Astrocyte (in vitro differentiated cells and primary cell): Measurements from ENCODE around the gene ZMYND15. TPM values are rescaled to one million over a fixed set of nuclear protein-coding genes. Genes with fewer than 3 reads are reported as not detected.
"Not testable (repeated sequence)": the region's sequence is repeated elsewhere in the genome, so short reads cannot be mapped to it uniquely, and the experiment has no call there.

ENCODE experiments used
- DNase-seq: peaks from one replicate; pipeline ENCODE4 v3.0.0-alpha.2; 2010; ENCODE audit warnings: low read depth
- FAIRE-seq: peaks from 2 replicates; lab custom pipeline; 2011; peaks lifted over from hg19 to GRCh38; lab: Jason Lieb, UNC
- H2AFZ ChIP-seq: 2 replicates; pipeline ENCODE4 v1.6.0; 2012; ENCODE audit warnings: low read depth, low read length, inconsistent platforms
- H3K27ac ChIP-seq: 2 replicates; pipeline ENCODE4 v1.5.1; 2011; ENCODE audit warnings: low read depth, low read length, inconsistent platforms
- H3K27me3 ChIP-seq: 2 replicates; pipeline ENCODE4 v1.6.0; 2011; ENCODE audit warnings: low read length, inconsistent platforms; ENCODE audit not compliant: insufficient read depth
- H3K36me3 ChIP-seq: 2 replicates; pipeline ENCODE4 v1.5.1; 2011; ENCODE audit warnings: low read length, inconsistent platforms; ENCODE audit not compliant: insufficient read depth
- H3K4me1 ChIP-seq: 2 replicates; pipeline ENCODE4 v1.5.1; 2011; ENCODE audit warnings: low read length, inconsistent platforms; ENCODE audit not compliant: insufficient read depth
- H3K4me2 ChIP-seq: 2 replicates; pipeline ENCODE4 v1.6.0; 2012; ENCODE audit warnings: low read length, inconsistent platforms
- H3K4me3 ChIP-seq: 2 replicates; pipeline ENCODE4 v1.5.1; 2011; ENCODE audit warnings: low read depth, mild to moderate bottlenecking, low read length, inconsistent platforms; ENCODE audit not compliant: insufficient read depth
- H3K79me2 ChIP-seq: 2 replicates; pipeline ENCODE4 v1.6.0; 2012; ENCODE audit warnings: mild to moderate bottlenecking, low read length, inconsistent platforms; ENCODE audit not compliant: insufficient read depth
- H3K9ac ChIP-seq: 2 replicates; pipeline ENCODE4 v1.6.0; 2012; ENCODE audit warnings: mild to moderate bottlenecking, low read length, inconsistent platforms
- H3K9me3 ChIP-seq: 2 replicates; pipeline ENCODE4 v1.5.1; 2012; ENCODE audit warnings: low read depth, mild to moderate bottlenecking, low read length, inconsistent platforms; ENCODE audit not compliant: insufficient read depth
- H4K20me1 ChIP-seq: 2 replicates; pipeline ENCODE4 v1.6.0; 2012; ENCODE audit warnings: low read length, inconsistent platforms; ENCODE audit not compliant: insufficient read depth
- H3K27ac Mint-ChIP-seq: one replicate; pipeline ENCODE4 v1.8.0; 2021; ENCODE audit warnings: mild to moderate bottlenecking, mixed read lengths; ENCODE audit not compliant: unreplicated experiment
- H3K27me3 Mint-ChIP-seq: one replicate; pipeline ENCODE4 v1.8.0; 2021; ENCODE audit warnings: low read depth, mixed read lengths; ENCODE audit not compliant: unreplicated experiment
- H3K36me3 Mint-ChIP-seq: one replicate; pipeline ENCODE4 v1.8.0; 2021; ENCODE audit warnings: low read depth, mixed read lengths; ENCODE audit not compliant: unreplicated experiment
- H3K4me1 Mint-ChIP-seq: one replicate; pipeline ENCODE4 v1.8.0; 2021; ENCODE audit warnings: low read depth, mixed read lengths; ENCODE audit not compliant: unreplicated experiment
- H3K4me3 Mint-ChIP-seq: one replicate; pipeline ENCODE4 v1.8.0; 2021; ENCODE audit warnings: mild to moderate bottlenecking, moderate library complexity, mixed read lengths; ENCODE audit not compliant: unreplicated experiment
- H3K9me3 Mint-ChIP-seq: one replicate; pipeline ENCODE4 v1.8.0; 2021; ENCODE audit warnings: mild to moderate bottlenecking, mixed read lengths; ENCODE audit not compliant: unreplicated experiment
- EZH2 ChIP-seq: IDR thresholded peaks from 2 replicates; pipeline ENCODE4 v1.6.1; 2012; ENCODE audit warnings: mild to moderate bottlenecking, low read length, inconsistent platforms; ENCODE audit not compliant: insufficient read depth
- total RNA-seq: library from RNA; stranded (reverse); gene quantifications from 2 replicates; pipeline ENCODE4 v1.2.1, GENCODE V29; 2021
- TF ChIP-seq, protein P1 (sequence below): IDR thresholded peaks from 2 replicates; pipeline ENCODE4 v1.5.1; 2011; ENCODE audit warnings: low read depth, mild to moderate bottlenecking, inconsistent platforms, low read length, moderate library complexity; ENCODE audit not compliant: insufficient read depth

The ZMYND15 gene
- total RNA-seq, 1 donor from 2014 or later, result 0.09 TPM

DNA sequence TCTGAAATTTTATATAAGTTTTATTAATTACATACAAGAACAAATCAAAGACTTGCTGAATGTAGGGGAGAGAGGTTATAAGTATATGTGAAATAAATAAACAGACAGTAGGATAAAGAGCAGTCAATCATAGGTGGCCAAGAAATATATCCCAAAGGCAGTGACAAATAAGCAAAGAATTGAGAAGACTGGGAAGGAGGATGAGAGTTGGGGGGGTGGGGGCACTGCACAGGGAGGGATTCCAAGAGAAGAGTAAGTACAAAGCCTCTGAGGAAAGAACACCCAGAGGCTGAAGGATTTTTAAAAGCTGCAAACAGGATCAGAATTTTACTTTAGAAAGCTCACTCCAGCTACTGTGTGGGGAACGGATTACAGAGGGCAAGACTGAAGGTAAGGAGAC, 38.5 kb upstream of the ZMYND15 start:
- H3K79me2 ChIP-seq, result peaks cover 76% of the 10 kb centered on the region

DNA sequence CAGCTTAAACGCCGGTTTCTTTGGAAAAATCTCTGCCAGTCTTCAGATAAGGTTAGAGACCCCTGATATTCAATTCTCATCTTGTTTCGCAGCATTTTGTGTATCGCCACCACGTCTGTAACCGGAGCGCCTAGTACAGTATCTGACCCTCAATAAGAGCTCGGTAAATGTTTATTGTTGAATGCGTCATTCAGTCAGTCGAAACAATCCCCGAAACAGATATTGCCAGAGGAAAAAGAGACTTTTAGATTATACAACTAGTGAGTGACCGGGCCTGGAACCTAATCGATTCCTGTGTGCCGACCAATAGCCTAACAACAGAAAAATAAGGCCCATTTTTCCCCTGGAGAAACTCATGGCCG, 36.3 kb upstream of the ZMYND15 start:
- peak overlapping the region; percentile 97 for H2AFZ ChIP-seq

More for the DNA sequence above, 38.5 kb upstream of the ZMYND15 start:
- Histone ChIP-seq H3K9me3 (no peaks in the 10 kb centered on the region), H3K36me3 (peaks cover 6% of the 10 kb centered on the region), H4K20me1 (peaks cover 38% of the 10 kb centered on the region), H3K4me1 (peaks cover 12% of the 10 kb centered on the region), H2AFZ (no peak overlapping the region), H3K4me2 (no peak overlapping the region), H3K9ac (no peak overlapping the region), H3K27me3 (no peaks in the 10 kb centered on the region), H3K4me3 (no peak overlapping the region), H3K27ac (no peak overlapping the region)
- H3K4me3 Mint-ChIP-seq, result peak overlapping the region; percentile 4
- peaks cover 14% of the 10 kb centered on the region for H3K4me1 Mint-ChIP-seq
- no peaks in the 10 kb centered on the region for H3K27me3 Mint-ChIP-seq
- H3K36me3 Mint-ChIP-seq, result peaks cover 1% of the 10 kb centered on the region
- TF ChIP-seq EZH2, result no peak
- TF ChIP-seq, protein P1, sequence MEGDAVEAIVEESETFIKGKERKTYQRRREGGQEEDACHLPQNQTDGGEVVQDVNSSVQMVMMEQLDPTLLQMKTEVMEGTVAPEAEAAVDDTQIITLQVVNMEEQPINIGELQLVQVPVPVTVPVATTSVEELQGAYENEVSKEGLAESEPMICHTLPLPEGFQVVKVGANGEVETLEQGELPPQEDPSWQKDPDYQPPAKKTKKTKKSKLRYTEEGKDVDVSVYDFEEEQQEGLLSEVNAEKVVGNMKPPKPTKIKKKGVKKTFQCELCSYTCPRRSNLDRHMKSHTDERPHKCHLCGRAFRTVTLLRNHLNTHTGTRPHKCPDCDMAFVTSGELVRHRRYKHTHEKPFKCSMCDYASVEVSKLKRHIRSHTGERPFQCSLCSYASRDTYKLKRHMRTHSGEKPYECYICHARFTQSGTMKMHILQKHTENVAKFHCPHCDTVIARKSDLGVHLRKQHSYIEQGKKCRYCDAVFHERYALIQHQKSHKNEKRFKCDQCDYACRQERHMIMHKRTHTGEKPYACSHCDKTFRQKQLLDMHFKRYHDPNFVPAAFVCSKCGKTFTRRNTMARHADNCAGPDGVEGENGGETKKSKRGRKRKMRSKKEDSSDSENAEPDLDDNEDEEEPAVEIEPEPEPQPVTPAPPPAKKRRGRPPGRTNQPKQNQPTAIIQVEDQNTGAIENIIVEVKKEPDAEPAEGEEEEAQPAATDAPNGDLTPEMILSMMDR, result no peak
- no peak for DNase-seq
- no peak overlapping the region for H3K27ac Mint-ChIP-seq
- FAIRE-seq, result no peak
- H3K9me3 Mint-ChIP-seq, result no peaks in the 10 kb centered on the region

DNA sequence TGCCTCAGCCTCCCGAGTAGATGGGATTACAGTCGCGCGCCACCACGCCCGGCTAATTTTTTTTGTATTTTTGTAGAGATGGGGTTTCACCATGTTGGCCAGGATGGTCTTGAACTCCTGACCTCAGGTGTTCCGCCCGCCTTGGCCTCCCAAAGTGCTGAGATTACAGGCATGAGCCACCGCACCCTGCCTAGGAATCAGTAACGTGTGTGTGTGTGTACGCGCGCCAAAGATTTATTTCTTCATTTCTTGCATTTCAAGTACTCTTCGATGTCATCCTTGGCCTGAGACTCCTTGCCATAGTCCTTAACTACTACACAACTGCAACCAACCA, 35.1 kb upstream of the ZMYND15 start:
- not testable (repeated sequence) for H3K9me3 ChIP-seq, H3K9me3 Mint-ChIP-seq, H3K27me3 Mint-ChIP-seq, H3K36me3 ChIP-seq, DNase-seq, H3K27me3 ChIP-seq, FAIRE-seq, H3K36me3 Mint-ChIP-seq
- H3K4me1 Mint-ChIP-seq, result peaks cover 20% of the 10 kb centered on the region
- H3K79me2 ChIP-seq, result peaks cover 44% of the 10 kb centered on the region
- peak overlapping the region; percentile 97 for H3K4me2 ChIP-seq
- peak overlapping the region; percentile 97 for H3K4me3 Mint-ChIP-seq
- H4K20me1 ChIP-seq, result peaks cover 17% of the 10 kb centered on the region
- H3K9ac ChIP-seq, result peak overlapping the region; percentile 95
- peak overlapping the region; percentile 91 for H3K4me3 ChIP-seq
- peak overlapping the region; percentile 77 for H3K27ac ChIP-seq
- H3K4me1 ChIP-seq, result peaks cover 12% of the 10 kb centered on the region
- H3K27ac Mint-ChIP-seq, result peak overlapping the region; percentile 85
- H2AFZ ChIP-seq, result peak overlapping the region; percentile 97

More for the DNA sequence above, 36.3 kb upstream of the ZMYND15 start:
- no peak for DNase-seq
- H3K9ac ChIP-seq, result peak overlapping the region; percentile 95
- Mint-ChIP-seq H3K36me3 (no peaks in the 10 kb centered on the region), H3K4me3 (peak overlapping the region; percentile 97), H3K27ac (peak overlapping the region; percentile 34), H3K4me1 (peaks cover 19% of the 10 kb centered on the region), H3K27me3 (no peaks in the 10 kb centered on the region), H3K9me3 (no peaks in the 10 kb centered on the region)
- H3K4me2 ChIP-seq, result peak overlapping the region; percentile 97
- H3K27me3 ChIP-seq, result no peaks in the 10 kb centered on the region
- H3K4me1 ChIP-seq, result peaks cover 12% of the 10 kb centered on the region
- no peaks in the 10 kb centered on the region for H3K9me3 ChIP-seq
- TF ChIP-seq, protein P1, result no peak
- no peak for TF ChIP-seq EZH2
- H4K20me1 ChIP-seq, result peaks cover 17% of the 10 kb centered on the region
- FAIRE-seq, result no peak
- peaks cover 54% of the 10 kb centered on the region for H3K79me2 ChIP-seq
- H3K4me3 ChIP-seq, result peak overlapping the region; percentile 91
- H3K36me3 ChIP-seq, result no peaks in the 10 kb centered on the region
- peak overlapping the region; percentile 77 for H3K27ac ChIP-seq
